Suprapubic skin (tissue), 4 donors: ENCODE measurements around the gene KDM6B. TPM values are rescaled to one million over a fixed set of nuclear protein-coding genes. Genes with fewer than 3 reads are reported as not detected.
"Not testable (repeated sequence)": the region's sequence is repeated elsewhere in the genome, so short reads cannot be mapped to it uniquely, and the experiment has no call there.

ENCODE experiments used
- DNase-seq, 2 donors: peaks; one replicate each; pipeline ENCODE4 v3.0.0-alpha.2; 2019; ENCODE audit warnings: low spot score in 2 of 2
- H3K27ac ChIP-seq: fragments of 200-600 bp; sonication (generic); one replicate; pipeline ENCODE4 v1.5.1; 2019
- H3K27me3 ChIP-seq: fragments of 200-600 bp; sonication (generic); one replicate; pipeline ENCODE4 v1.5.1; 2019
- H3K36me3 ChIP-seq: fragments of 200-600 bp; sonication (generic); one replicate; pipeline ENCODE4 v1.5.1; 2019
- H3K4me1 ChIP-seq: fragments of 200-600 bp; sonication (generic); one replicate; pipeline ENCODE4 v1.5.1; 2019
- H3K4me3 ChIP-seq: fragments of 200-600 bp; sonication (generic); one replicate; pipeline ENCODE4 v1.5.1; 2019; ENCODE audit warnings: mild to moderate bottlenecking
- H3K9me3 ChIP-seq: fragments of 200-600 bp; sonication (generic); one replicate; pipeline ENCODE4 v1.5.1; 2019
- CTCF ChIP-seq, 2 donors: fragments of 200-600 bp in 1 of 2; fragments of 450-650 bp in 1 of 2; sonication (generic) in 1 of 2; IDR thresholded peaks; one replicate each; pipeline ENCODE4 v1.5.1; 2016 to 2019; ENCODE audit warnings: antibody characterized with exemption in 2 of 2, mild to moderate bottlenecking in 1 of 2, moderate library complexity in 1 of 2
- EP300 ChIP-seq: sonication (generic); formaldehyde crosslinking; IDR thresholded peaks from one replicate; pipeline ENCODE4 v1.6.1; 2017; ENCODE audit warnings: antibody characterized with exemption
- POLR2A ChIP-seq, 2 donors: fragments of 450-650 bp; IDR thresholded peaks; one replicate each; pipeline ENCODE4 v1.6.1; 2017; ENCODE audit warnings: antibody characterized with exemption in 2 of 2, mild to moderate bottlenecking in 2 of 2, moderate library complexity in 2 of 2
- POLR2AphosphoS5 ChIP-seq, 3 donors: sonication (generic); formaldehyde crosslinking; IDR thresholded peaks; one replicate each; pipeline ENCODE4 v1.6.1; 2017; ENCODE audit warnings: antibody characterized with exemption in 3 of 3
- WGBS: methylation state at CpG from one replicate; pipeline ENCODE4 v1.1.5; 2018; 5-methylcytosine and 5-hydroxymethylcytosine counted together
- total RNA-seq, 4 donors: library from RNA; depleted of rRNA; stranded (reverse); fragments of >200 nt; gene quantifications; one replicate each; pipeline ENCODE4 v1.1.0, GENCODE V29; 2016

KDM6B gene
- total RNA-seq, 4 donors from 2014 or later = 21.4 to 31.0 (median 26.7) TPM

DNA sequence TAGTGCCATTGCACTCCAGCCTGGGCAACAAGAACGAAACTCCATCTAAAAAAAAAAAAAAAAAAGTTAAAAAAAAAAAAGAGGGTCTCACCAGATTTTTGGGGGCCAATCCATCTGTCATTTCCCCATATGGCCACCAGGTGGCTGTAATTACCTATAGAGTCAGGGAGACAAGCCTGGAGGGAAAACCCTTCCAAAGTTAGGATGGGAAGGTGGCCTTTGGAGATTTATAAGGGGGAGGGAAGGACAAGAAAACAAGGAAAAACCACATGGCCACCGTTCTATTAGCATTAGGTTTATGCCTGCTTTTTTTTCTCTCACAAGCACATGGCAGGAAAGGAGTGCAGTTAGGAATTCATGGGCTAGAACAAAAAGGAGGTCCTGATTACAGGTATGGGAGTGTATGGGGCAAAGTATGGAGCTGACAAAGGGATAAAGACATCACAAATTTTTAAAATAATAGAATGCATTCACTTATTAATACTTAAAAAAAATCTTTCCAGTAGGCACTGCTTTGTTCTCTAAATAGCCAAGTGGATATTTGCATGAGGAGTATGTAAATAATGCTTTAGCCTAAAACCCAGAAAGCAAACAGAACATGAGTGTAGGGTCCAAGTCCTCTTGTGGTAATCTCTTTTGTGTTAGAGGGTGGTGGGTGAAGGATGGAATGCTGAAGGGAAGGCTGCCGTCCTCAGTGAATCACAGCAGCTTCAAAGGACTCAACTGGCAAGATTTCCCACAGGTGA lies 28.8 kb downstream of the KDM6B start:
- 36% methylated on average over 3 of the region's 3 CpGs for WGBS
- Histone ChIP-seq H3K4me3 (no peak overlapping the region), H3K27me3 (no peaks in the 10 kb centered on the region), H3K9me3 (no peaks in the 10 kb centered on the region), H3K4me1 (peaks cover 30% of the 10 kb centered on the region), H3K27ac (no peak overlapping the region), H3K36me3 (no peaks in the 10 kb centered on the region)
- TF ChIP-seq POLR2A (IDR thresholded peaks at IDR 0.05) = no peak
- peak; percentile 52 to 81 for TF ChIP-seq CTCF (IDR thresholded peaks at IDR 0.05)
- no peak for DNase-seq

- H3K27ac ChIP-seq, H3K27me3 ChIP-seq, H3K36me3 ChIP-seq, H3K9me3 ChIP-seq, DNase-seq, H3K4me3 ChIP-seq: not testable (repeated sequence)
- 52% methylated on average over 5 of the region's 5 CpGs for WGBS
- peaks cover 24% of the 10 kb centered on the region for H3K4me1 ChIP-seq
Observed at GRCh38 chr17:7864384-7864783, 30.4 kb downstream of the KDM6B start.

DNA sequence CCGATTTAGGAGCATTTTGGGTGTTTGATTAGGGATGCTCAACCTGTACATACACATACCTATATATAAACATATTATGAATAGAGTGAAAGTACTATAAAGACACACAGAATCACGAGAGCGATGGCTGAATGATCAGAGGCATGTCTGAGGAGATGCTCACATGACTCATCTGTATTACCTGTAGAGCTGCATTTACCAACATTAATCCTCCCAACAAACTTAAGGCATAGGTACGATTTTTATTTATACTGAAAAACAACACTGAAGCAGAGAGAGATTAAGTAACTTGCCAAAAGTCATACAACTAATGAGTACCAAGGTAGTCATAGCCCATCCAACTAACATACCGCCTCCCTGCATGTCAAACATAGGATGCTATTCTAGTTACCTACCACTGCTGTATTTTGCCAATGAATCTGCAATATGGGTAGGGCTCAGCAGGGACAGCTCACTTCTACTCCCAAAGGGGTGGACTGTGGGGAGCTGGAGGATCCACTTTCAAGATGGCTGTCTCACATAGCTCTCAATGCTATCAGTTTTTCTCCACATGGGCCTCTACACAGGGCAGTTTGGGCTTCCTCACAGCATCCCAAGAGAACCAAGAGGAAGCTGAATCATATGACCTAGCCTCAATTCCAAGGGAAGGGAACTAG lies 31.1 kb downstream of the KDM6B start:
- WGBS = 88% methylated on average over 5 of the region's 5 CpGs
- DNase-seq = no peak
- H3K4me3 ChIP-seq = no peak overlapping the region
- H3K36me3 ChIP-seq = no peaks in the 10 kb centered on the region
- no peaks in the 10 kb centered on the region for H3K27me3 ChIP-seq
- no peak for TF ChIP-seq EP300
- TF ChIP-seq POLR2A (IDR thresholded peaks at IDR 0.05) = no peak
- TF ChIP-seq POLR2AphosphoS5 (IDR thresholded peaks at IDR 0.05) = no peak
- no peak for TF ChIP-seq CTCF (IDR thresholded peaks at IDR 0.05)
- H3K4me1 ChIP-seq = peaks cover 24% of the 10 kb centered on the region
- H3K9me3 ChIP-seq = no peaks in the 10 kb centered on the region
- H3K27ac ChIP-seq = no peak overlapping the region

- Histone ChIP-seq H3K27me3 (no peaks in the 10 kb centered on the region), H3K9me3 (no peaks in the 10 kb centered on the region), H3K36me3 (peaks cover 3% of the 10 kb centered on the region), H3K27ac (no peak overlapping the region), H3K4me1 (peaks cover 22% of the 10 kb centered on the region), H3K4me3 (no peak overlapping the region)
- no peak for TF ChIP-seq POLR2A (IDR thresholded peaks at IDR 0.05)
- peak in 1 of 2 donors; percentile 34 for DNase-seq
- 47% methylated on average over 5 of the region's 5 CpGs for WGBS
Observed at GRCh38 chr17:7867881-7868329, 33.9 kb downstream of the KDM6B start.

DNA sequence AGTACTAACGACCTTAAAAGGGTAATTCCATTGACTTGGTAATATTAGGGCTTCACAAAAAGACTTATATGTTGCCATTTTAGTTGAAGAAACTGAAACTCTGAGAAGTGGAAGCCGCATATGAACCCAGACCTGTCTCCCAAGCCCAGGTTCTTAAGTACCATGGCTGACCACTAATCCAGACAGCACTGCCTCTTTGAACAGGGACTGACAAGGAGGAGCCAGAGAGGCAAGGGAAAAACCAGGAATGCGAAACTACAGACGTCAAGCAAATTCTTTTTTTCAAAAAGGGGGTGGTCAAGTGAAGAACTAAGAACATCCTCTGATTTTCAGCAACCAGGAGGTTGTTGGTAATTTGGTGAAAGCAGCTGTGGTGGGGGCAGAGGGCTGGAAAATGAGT lies 39.0 kb downstream of the KDM6B start:
- TF ChIP-seq CTCF (IDR thresholded peaks at IDR 0.05) (no peak), POLR2A (IDR thresholded peaks at IDR 0.05) (no peak), POLR2AphosphoS5 (IDR thresholded peaks at IDR 0.05) (no peak), EP300 (no peak)
- 67% methylated on average over 4 of the region's 4 CpGs for WGBS
- no peaks in the 10 kb centered on the region for H3K9me3 ChIP-seq
- no peaks in the 10 kb centered on the region for H3K27me3 ChIP-seq
- no peak overlapping the region for H3K4me3 ChIP-seq
- H3K36me3 ChIP-seq = peaks cover 8% of the 10 kb centered on the region
- H3K4me1 ChIP-seq = peaks cover 4% of the 10 kb centered on the region
- DNase-seq = no peak
- H3K27ac ChIP-seq = no peak overlapping the region

- H3K36me3 ChIP-seq = peaks cover 22% of the 10 kb centered on the region
- no peak for DNase-seq
- no peaks in the 10 kb centered on the region for H3K27me3 ChIP-seq
- H3K27ac ChIP-seq = no peak overlapping the region
- H3K4me3 ChIP-seq = no peak overlapping the region
- 83% methylated on average over 2 of the region's 2 CpGs for WGBS
- H3K9me3 ChIP-seq = no peaks in the 10 kb centered on the region
- H3K4me1 ChIP-seq = peaks cover 1% of the 10 kb centered on the region
- TF ChIP-seq POLR2A (IDR thresholded peaks at IDR 0.05) = no peak
- no peak for TF ChIP-seq CTCF (IDR thresholded peaks at IDR 0.05)
- no peak for TF ChIP-seq POLR2AphosphoS5 (IDR thresholded peaks at IDR 0.05)
Observed at GRCh38 chr17:7875804-7876370, 41.9 kb downstream of the KDM6B start.
